HG02763 (cell line): ENCODE results near the gene ASIC2.

Experiments used
- ATAC-seq: cut with Tn5 transposase; IDR thresholded peaks from one replicate; pipeline ENCODE4 v1.9.1; 2021; ENCODE audit warnings: mild to moderate bottlenecking, moderate library complexity; ENCODE audit not compliant: unreplicated experiment

Gene ASIC2

DNA sequence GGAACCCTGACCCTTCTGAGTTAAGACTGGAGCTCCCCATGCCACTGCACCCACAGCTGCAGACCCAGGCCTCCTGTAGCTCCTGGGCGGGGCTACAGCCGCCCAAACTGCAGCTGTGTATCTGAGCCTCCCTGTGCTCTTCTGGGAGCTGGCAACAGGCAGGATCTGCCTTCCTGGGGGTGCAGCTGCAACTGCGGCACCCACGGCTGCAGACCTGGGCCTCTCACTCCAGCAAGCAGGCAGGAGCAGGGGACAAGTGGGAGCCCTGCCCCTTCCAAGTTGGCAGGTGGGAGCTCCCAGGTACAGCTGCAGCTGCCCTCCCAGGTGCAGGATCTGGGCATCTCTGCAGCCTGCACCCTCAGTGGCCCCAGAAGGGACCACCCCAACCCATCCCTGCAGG is 259.9 kb downstream of the ASIC2 start:
- no peak for ATAC-seq

DNA sequence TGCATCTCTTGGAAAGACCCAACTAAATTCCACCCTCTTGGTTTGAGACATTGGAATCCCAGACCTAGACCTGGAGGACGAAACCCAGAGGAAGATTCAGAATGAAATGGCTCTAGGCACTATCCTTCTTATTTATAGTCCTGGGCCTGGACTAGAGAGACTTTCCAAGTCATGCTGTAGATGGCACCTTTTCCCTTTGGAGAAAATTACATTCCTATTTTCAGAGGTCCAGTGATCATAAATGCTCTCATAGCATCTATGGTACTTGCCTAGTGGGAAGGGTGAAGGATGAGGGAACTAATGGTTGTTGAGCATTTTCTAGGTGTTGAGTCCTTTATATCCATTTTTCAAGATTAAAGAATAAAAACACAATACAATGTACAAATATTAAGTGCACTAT is 264.3 kb downstream of the ASIC2 start:
- no peak for ATAC-seq

DNA sequence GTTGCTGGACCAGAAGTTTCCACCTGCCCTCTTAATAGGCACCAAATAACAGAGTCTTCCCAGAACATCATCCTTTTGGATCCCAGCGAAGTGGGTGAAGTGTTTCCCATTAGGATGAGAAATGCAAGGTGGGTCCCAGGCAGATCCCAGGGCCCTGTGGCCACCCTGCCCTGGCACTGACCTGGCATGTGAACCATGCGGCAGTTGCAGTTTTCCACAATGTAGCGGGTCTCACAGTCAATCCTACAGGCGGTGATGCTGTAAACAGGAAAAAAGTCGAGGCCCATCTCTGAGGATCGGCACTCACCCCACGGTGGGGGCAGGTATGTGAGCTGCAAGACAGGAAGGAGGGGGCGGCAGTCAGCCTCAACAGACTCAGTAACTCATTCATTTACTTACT is 265.0 kb downstream of the ASIC2 start:
- no peak for ATAC-seq

DNA sequence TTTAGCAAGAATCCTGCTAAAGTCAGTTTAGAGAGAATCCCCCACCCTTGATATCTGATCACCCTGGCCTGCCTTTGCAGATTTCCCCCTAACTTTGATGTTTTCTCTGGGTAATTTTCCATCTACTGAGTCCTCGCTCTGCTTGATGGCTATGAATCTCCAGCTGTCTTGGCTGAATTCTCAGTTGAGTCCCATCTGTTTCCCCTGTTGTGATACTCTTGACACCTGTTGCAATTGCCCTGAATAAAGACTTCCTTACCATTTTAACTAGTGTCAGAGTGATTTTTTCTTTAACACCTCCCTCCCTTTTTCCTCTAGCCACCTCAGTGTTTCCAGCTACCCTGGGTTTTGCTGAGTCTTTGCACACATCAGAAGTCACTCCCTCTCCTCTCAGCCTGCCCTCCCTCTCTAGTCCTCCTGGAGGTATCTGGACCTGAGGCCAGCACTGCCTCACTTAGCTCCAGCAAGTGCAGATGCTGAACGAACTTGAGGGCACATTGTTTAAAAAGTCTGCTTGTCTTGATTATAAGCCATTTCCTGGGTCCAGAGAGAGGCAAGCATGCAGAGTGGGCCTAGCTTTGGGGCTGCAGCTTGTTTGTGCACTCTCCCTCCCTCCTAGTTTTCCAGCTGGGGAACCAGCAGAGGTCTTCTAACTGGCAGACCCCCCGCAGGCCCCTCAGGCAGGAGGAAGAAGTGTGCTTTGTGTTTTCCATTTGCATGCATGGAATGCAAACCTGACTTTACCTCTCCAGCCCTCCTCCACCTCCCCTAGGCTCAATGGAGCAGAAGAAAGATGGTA is 268.2 kb downstream of the ASIC2 start:
- ATAC-seq = no peak

DNA sequence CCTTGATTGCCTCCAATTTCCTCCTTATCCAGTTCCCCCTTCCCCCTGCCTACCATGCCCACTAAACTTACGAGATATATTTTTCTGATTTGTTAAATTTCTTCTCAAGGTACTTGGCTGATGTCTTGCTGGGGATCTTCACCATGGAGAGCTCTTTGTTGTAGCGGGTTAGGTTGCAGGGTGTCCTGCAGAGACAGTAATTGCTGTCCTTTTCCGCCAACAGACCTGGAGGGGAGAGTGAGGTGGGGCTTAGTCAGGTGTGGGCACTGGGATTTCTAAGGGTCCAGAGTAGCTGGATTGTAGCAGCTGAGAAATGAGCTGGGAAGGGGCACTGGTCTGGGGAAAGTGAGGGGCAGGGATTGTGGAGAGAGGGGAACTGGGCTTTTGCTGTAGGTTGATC is 269.3 kb downstream of the ASIC2 start:
- ATAC-seq = no peak

DNA sequence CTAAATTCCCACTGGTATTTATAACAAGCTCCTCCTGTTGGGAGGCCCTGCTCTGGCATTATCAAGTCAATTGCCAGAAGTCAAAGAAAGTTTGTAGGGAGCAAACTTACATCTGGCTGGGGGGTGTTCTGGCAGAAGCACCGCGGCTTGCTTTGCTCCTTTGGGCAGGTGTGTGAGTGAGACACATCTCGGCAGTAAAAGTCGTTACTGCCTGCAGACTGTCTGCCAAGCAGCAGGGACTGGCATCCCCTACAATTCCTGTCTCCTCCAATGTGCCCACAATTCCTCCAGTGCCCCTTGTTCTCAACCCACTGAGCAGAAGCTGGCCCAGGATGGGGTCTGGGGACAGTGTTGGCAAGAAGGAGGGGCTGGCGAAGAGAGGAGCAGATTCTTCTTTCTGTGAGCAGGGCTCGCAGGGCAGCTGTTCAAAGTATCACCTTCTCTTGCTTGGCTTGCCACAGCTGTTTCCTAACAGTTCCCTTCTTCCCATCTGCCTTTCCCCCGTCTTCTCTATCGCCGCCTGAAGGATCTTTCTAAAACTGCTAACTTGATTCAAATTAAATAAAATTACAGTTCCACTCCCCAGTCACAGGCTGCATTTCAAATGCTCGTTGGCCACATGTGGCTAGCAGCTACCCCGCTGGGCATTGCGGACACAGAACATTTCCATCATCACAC is 271.2 kb downstream of the ASIC2 start:
- ATAC-seq = no peak

DNA sequence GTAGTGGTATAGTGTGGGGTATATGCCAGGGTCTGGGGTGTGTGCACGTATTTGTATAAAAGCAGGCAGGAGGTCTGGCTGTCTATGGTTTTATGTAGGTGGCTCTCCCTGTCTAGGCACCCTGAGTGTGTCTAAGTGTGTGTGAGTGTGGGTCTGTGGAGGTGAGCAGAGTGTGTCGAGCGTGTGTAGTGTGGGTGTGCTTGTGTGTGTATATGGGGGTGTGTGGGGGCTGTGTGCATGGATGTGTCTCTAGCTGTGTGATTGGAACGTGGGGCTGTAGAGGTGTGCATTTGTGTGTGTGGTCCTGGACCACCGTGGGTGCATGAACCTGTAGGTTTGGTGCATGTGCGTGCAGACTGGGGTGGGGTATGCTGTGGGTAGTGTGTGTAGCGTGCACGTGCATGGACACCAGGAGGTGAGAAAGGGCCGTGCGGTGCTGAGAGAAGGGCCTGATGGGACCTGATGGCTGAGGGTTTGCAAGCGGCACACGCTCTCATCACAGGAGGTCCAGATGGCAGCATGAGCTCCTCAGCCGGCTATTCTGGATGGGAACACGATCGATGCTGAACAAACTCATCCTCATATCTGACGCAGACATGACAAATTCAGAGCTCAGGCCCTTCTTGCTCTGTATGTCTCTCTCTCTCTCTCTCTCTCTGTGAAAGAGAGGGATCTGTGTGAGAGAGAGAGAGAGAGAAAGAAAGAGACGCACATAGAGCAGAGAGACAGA is 273.8 kb downstream of the ASIC2 start:
- ATAC-seq = no peak

DNA sequence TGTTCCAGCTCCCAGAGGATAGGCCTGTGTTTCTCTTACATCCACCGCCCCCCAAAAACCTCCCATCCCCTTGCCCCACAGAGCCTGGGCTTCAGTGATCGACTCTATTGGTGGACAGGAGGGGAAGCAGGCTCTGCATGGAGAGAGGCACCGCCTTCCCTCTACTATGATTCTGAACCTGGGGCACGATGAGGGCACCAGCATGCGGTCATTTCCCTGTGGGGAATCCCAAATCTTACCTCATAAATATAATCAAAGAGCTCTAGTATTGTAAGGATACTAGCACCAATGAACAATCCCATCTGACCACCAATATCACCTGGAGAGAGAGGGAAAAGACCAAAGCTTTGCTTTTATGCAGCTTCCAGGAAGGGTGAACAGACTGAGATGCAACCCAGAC is 275.7 kb downstream of the ASIC2 start:
- ATAC-seq = no peak

DNA sequence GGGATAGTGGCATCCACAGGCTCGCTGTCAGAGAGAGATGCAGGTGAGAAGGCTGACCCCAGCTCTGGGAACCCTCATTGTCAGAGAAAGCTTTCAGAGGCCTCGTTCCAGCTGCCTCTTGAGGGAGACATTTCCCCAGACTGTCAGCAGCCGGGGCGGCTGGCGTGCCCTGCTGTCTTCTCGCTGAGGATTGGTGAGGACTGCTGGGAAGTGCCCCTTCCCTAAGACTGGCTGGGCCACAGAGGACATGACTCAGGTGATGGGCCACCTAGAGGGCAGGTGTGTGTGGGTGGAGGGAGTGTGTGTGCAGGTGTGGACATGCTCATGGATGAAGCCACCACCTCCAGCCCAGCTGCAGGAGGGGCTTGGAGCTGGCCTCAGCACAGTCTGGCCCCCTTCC is 276.2 kb downstream of the ASIC2 start:
- no peak for ATAC-seq

DNA sequence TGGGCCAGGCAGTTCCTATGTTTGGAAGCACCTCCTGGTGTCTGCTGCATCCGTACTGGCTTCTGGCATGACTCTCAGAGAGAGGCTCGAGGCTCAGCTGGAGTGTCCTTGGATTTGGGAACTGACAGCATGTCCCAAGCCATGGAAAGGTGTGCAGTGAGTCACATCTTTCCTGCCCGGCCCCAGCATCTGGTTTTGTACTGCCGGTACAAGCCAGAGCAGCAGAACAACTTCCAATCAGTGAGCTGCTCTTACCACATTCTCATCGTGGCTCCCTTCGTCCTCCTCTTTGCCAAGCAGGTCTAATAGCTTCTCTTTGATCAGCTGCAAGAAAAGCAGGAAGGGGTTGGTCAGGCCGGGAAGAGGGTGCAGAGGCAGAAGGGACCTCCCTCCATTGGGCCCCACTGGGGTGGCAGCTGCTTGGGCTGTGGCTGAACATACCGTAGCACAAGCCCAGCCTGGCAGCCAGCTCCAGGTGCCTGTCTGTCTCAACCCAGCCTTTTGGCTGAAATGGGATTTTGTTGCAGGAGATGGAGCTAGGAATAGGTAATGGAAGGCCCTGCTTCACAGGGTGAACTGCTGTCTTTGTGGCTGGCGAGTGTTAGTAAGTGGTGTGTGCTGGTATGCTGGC is 277.3 kb downstream of the ASIC2 start:
- ATAC-seq = no peak

DNA sequence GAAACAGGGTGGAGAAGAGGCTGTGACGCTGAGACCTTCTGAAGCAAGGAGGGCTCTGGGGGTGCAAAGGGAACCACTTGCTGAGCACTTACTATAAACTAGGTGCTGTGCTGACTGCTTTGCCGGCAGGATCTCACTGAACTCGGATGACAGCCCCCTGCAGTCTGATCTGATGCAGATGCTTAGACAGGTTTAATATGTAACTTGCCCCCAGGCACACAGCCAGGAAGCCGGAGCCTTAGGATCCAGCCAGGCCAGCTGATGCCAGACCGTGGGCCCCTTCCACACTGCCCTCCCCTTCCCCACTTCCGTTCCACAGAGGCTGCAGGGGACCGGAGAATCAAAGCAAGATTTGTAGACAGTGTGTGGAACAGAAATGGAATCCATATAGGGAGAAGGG is 278.3 kb downstream of the ASIC2 start:
- no peak for ATAC-seq

DNA sequence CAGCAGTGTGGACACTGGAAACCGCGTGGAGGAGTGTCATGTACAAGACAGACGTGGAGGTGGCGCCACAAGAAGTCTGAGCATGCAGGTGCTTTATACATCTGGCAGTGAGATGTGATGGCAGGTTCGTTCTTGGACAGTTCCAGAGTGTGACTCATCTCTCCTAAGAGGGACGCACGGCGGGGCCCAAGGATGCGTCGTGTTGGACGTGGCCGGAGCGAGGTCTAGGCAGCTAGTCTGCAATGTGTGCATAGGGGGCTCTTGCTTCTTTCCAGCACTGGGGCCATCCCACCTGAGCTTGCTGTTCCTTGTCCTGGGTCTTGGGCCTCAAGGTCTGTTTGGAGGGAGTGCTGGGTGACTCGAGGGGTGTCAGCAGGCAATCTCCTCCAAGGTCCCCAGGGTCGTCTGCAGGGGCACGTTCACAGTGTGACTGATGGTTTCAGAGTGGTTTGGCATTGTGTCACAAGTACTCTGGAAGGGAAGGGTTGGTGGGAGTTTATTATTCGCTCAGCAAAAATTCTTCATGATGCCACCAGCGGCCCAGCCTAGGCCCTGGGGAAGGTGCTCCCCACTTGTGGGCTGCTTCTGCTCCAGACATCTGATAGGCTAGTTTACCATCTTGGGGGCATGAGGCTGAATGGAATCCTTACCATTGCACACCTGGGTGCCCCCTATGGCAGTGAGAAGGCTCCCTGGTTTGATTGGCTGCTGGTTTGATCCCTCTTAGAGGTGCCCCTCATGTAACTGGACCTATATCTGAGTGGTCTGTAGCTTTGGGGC is 279.3 kb downstream of the ASIC2 start:
- ATAC-seq = no peak

DNA sequence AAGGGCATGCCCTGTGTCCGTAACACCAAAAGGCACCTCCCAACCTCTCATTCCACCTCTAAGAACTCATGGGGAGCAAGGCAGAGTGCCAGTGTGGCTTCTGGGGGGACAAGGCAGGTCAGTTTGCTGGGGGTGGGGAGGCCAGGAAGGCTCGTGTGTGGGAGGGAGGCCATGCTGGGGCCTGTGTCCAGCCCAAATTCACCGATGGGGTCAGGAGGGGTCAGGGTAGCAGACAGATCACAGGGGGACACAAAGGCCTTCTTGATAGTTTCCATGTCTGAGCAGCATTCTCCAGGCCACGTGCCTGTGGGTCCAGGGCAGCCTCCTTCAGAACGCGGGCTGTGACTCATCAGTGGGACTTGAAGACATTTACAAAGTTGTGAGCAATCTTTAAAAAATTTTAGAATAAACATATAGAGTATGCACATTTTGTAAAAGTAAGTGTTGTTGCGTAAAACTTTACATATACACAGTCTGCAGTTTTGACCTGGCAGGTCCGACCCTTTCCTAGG is 280.5 kb downstream of the ASIC2 start:
- no peak for ATAC-seq

DNA sequence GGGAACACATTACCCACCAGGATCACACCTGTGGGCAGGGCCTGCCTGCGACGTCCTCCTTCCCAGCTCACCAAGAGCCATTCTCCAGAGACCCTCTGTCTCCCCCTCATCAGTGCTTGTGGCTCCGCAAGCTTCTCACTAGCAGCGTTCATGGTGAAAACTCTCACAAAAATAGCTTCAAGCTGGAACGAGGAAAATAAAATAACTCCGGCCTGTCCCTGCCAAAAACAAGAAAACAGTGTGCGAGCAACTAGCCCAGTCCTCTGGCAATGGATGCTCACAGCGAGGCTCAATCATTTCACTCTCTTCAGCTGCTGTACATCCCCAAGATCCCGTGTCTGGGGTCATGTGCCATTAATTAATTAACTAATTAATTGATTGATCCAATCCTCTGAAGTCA is 283.5 kb downstream of the ASIC2 start:
- no peak for ATAC-seq

DNA sequence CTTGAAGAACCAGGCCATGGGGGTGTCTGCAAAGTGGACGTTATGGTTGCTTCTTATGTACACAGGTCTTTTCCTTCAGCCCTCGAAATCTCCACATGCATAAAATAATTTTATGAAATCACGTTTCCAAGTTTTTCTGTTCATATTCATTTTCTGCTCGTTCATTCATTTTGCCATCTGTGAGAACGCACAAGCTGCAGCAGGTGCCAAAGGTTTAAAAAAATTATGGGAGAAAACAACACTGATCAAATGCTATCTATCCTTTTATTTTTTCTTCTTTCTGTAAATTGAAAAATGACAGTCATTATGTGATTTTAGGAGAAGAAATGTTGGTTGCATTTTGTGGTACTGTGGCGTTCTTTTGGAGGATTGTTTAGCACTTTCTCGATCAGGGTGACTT is 285.9 kb downstream of the ASIC2 start:
- no peak for ATAC-seq

DNA sequence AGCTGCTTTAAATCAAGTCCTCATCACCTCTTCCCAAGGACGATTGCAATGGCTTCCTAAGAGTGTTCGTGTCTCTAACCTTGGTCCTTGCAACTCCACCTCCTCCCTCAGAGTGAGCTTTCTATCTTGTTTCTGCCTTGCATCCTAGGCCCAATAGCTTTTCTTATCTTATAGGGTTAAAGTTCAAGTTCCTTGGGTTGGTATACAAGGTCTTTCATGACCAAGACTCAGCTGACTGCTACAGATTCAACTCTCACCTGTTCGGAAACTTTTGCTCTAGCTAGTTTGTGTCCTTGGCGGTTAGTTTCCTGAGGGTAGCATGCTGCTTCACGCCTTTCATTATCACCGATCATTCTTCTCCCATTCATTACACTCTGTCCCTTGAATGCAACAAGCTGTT is 290.8 kb downstream of the ASIC2 start:
- no peak for ATAC-seq

DNA sequence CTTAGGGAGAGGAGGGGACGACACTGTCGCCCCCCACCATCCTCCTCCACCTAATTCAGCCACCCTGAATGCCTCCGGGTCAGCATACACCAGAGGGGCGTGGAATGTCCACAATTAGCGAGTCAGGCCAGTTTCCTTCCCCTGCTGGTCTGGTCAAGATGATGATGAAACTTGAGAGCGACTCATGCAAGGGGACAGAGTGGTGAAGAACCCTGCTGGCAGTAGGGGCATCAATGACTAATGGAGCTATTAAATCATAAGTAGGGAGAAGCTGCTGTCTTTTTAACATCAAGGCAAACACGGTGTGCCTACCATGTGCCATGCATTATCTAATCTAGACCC is 294.2 kb downstream of the ASIC2 start:
- no peak for ATAC-seq

DNA sequence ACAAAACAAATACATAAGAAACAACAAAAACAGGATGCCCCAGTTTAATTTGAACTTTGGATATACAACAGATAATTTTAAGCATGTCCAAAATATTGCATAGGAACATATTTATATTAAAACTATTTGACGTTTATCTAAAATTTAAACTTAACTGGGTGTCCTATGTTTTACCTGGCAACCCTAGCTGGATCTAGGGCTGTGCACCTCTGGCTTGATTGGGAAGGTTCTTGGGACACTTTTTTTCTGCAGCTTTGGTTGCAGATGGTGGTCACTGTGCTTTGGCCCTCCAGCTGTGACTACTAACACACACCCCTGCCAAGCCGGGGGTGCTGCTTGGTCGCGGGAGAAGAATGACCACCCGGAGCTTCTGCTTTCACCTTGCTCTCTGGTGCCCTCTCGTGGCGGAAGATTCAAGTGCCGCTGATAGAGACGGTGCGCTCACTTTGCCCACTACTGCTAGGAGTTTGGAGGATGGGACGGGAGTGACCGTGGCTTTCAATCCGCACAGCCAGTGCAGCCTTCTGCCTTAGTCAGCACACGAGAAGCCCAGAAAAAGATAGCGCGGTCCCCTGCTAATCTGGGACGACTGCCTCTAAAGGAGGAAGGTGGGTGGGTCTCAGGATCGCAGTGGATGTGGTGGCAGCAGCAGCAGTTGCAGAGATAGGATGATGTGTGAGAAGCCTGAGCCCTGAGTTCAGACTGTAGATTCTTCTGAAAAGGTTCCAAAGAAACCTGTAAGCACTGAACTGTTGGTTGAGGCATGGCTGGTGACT is 294.8 kb downstream of the ASIC2 start:
- no peak for ATAC-seq

DNA sequence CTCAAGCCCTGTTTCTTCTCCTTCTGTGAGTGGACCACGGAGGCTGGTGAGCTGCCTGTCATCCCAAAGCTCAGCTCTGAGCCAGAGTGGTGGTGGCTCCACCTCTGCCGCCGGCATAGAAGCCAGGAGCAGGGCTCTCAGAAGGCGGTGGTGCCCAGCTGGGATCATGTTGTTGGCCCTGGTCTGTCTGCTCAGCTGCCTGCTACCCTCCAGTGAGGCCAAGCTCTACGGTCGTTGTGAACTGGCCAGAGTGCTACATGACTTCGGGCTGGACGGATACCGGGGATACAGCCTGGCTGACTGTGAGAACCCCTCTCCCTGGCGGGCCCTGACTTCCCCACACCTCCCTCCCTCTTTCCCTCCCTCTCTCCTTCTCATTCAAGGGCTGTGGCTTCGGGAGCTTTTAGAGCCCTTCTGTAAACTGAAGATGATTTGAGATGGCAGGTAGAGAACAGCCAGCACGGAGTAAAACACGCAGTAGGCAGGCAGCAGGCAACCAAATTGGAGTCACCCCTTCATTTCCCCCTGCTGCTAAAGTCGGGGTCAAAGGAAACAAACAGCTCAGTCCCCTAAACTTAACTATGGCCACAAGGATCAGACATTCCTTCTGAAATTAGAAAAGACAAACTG is 297.6 kb downstream of the ASIC2 start:
- no peak for ATAC-seq
